GM08714 (cell line): ENCODE data around the gene DLG2.
"Not testable (repeated sequence)": the region's sequence is repeated elsewhere in the genome, so short reads cannot be mapped to it uniquely, and the experiment has no call there.

Experiments used
- H3K4me3 ChIP-seq: fragments of 200-500 bp; sonication (Bioruptor generic); 2 replicates; pipeline ENCODE4 v1.5.1; 2014; ENCODE audit warnings: mild to moderate bottlenecking, low read length, inconsistent platforms
- ZNF274 ChIP-seq: IDR thresholded peaks from 2 replicates; pipeline ENCODE4 v1.6.1; 2012; ENCODE audit warnings: mild to moderate bottlenecking, low read depth, low read length

DLG2 gene

DNA sequence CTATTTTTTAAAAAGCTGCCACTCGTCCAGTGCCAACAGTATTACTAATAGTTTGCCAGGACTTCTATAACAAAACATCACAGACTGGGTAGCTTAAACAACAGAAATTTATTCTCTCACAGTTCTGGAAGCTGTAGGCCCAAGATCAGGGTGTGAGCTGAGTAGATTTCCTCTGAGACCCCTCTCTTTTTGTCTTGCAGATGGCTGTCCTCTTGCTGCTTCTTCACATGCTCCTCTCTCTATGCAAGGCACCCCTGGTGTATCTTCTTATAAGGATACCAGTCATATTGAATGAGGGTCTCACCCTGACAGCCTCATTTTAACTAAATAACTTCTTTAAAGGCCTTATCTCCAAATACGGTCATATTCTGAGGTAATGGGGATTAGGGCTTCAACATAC, 390.9 kb downstream of the DLG2 start:
- no peak for TF ChIP-seq ZNF274
- no peak overlapping the region for H3K4me3 ChIP-seq

DNA sequence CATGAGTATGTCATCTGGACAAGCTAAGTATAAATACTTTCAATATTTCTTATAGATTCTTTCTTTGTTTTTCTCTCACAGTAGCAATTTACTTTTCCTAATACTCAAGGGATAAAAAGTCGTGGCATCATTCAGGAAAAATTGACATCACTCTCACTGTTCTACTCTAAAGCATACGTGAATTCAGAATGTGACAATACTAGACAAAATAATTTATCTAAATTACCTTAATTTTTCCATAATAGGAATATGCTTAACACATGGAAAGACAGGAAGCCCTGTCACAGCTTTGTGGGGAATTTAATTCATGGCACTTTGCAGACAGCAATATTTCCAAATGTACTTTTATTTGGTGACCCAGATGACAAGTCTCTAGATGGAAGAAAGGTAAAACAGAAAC, 394.6 kb downstream of the DLG2 start:
- H3K4me3 ChIP-seq = no peak overlapping the region
- no peak for TF ChIP-seq ZNF274

DNA sequence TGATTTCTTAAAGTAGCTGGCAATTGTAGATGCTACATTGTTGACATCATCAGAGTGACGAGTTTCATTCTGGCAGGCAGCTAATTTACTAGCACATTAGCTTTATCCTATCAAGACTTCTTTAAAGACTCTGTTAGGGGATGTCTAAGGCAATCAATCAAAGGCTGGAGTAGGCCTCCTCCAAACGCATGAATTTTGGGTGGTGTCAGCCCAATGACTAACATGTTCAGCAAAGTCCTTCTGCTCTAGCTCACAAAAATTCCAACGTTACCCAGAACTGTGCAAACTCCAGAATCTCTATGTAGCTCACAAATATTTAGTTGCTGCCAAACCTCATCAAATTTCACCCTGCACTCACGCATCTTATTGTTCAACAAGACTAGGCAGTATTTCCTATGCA, 395.6 kb downstream of the DLG2 start:
- TF ChIP-seq ZNF274 = no peak
- H3K4me3 ChIP-seq = no peak overlapping the region

DNA sequence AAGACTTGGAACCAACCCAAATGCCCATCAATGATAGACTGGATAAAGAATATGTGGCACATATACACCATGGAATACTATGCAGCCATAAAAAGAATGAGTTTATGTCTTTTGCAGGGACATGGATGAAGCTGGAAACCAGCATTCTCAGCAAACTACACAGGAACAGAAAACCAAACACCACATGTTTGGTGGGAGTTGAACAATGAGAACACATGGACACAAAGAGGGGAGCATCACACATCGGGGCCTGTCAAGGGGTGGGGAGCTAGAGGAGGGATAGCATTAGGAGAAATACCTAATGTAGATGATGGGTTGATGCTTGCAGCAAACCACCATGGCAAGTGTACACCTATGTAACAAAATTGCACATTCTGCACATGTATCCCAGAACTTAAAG, 397.4 kb downstream of the DLG2 start:
- not testable (repeated sequence) for H3K4me3 ChIP-seq

DNA sequence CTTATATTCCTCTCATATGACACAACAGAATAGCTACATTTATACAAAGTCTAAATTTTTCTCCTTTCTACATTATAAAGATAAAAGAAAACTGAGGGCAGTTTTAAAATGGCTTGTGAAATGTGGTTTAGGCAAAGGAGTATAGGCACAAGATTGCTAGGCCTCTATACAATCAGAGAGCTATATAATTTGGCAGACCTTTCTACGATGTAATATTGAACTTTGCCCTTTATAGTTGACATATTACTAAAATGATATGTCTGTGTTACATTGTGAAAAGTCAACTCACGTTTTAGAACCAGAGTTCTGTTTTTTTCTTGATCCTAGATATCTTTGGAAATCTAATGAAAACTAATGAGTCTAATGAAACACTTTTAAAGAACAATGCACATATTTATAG, 430.2 kb downstream of the DLG2 start:
- no peak for TF ChIP-seq ZNF274
- H3K4me3 ChIP-seq = no peak overlapping the region

DNA sequence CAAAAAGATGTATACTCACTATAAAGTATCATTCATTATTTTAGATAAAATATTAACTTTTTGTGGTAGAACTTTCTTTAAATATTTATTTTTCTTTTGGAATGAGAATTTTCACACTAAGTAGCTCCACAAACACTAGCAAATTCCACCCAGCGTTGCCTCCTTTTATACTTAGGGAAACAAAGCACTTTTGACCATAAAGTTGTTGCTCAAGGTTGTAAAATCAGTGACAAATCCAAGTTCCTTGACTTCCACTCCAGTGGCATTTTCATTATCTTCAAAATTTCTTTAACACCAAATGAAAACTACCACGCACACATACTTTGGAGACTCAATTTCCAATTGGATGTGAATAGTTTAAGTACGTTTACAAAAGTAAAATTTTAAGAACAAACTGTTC, 431.2 kb downstream of the DLG2 start:
- no peak for TF ChIP-seq ZNF274
- no peak overlapping the region for H3K4me3 ChIP-seq

DNA sequence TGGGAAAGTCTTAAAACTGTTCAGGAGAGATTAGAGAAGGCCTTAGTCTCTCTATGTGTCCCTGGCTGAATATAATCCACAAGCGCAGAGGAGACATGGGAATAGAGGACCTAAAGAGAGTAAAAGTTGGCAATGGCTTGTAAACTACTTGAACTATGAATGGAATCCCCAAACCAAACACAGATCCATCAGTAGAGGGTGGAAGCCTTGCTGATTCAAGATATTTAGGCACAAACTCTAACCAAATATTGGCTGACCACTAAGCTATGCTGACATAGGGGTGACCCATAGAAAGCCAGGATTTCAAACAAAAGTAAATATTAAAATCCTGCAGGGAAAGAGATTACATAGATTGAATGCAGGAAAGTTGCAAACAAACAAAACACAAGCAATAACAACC, 439.2 kb downstream of the DLG2 start:
- no peak overlapping the region for H3K4me3 ChIP-seq
- no peak for TF ChIP-seq ZNF274

DNA sequence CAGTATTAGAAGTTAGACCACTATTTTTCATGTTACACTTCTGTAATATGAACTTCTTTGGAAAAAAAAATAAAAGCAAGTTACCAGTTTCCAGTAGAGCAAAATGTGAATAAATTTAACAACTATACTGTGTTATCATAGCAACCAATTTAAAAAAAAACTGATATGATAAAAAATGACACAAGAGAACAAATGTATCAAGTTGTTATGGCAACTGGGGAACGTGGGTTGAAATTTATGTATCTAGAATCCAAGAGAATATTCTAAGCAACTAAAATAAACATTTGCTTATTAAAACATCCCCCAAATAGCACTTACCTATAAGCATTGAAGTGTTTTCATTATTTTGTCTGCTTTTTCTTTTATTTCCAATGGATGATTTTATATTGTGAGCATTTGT, 442.4 kb downstream of the DLG2 start:
- TF ChIP-seq ZNF274 = no peak
- H3K4me3 ChIP-seq = no peak overlapping the region

DNA sequence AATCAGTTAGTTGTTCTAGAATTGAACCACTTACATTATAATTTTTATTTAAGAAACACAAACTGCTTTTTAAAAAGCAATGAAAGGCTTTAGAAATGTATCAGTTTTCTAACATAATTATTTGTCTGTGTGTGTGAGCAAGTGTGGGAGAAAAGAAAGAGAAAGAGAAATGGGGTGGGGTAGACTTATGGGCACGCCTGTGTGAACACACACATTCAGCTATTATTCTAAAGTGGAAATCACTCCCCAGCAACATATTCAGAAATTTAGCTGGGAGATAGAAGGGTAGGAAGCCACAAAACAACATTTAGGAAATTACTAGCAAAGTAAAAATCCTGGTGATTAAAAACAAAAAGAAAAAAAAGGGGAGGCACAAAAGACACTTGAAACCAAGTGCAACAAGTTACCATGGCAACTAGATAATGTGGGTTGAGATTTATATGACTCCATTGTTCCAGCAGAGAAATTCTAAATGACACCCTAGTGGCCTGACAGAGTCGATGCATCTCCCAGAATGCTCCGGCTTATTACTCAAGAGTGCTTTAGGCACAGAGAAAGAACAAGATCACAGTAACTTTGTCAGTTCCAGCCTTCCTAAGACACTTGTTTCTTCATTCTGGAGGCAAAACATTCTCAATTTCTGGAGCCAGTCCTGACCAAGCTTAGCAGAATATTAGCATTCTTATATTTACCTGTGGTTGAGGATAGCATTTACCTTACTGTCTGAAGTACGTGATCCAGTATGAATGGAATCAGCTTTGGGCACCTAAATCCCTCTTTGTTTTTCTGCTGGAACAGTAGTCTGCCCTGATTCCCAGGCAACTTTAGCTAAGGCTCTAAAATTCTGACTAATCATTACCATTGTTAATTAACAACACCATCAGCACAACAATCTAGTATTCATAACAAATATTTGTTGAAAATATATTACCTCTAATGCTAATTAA, 444.4 kb downstream of the DLG2 start:
- no peak overlapping the region for H3K4me3 ChIP-seq

DNA sequence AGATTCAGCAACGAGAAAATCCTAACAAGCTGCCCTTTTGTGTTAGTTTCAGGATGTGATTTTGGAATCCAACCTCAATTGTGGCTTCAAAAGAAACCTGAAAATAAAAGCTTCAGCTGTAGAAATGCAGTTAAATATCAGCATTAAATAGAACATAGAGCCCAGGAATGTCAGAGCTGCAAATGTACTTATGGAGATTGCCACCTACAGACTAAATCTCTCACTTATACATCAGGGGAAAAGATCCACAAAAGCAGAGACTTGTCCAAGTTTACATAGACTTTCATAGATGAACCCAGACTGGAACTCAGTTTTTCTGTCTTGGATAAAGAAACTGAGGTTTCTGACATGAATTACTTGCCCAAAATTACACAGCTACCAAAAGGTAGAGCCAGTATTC, 446.6 kb downstream of the DLG2 start:
- no peak overlapping the region for H3K4me3 ChIP-seq
- no peak for TF ChIP-seq ZNF274

More for the DNA sequence above, 444.4 kb downstream of the DLG2 start:
- TF ChIP-seq ZNF274 = no peak

DNA sequence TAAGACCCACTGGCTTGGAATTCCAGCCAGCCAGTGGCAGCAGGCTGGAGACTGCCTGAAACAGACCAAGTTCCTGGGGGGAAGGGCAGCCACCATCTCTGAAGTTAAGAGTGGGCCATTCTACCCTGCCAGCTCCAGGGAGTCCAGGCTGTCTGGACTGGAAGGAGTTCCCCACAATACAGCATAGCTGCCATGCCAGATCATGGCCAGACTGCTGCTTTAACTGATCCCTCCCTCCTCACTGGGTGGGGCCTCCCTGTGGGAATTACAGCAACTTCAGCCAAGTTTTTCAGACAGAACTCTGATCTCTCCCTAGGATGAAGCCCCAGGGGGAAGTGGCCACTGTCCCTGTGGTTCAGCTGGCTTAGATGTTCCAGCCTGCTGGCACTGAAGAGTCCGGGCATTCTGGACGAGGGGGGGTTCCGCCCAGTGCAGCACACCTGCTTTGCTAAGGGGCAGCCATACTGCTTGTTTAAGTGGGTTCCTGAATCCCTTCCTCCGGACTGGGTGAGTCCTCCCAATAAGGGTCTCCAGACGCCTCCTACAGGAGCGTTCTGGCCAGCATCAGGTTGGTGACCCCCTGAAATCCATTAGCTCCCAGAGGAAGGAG, 455.4 kb downstream of the DLG2 start:
- no peak overlapping the region for H3K4me3 ChIP-seq
- no peak for TF ChIP-seq ZNF274

DNA sequence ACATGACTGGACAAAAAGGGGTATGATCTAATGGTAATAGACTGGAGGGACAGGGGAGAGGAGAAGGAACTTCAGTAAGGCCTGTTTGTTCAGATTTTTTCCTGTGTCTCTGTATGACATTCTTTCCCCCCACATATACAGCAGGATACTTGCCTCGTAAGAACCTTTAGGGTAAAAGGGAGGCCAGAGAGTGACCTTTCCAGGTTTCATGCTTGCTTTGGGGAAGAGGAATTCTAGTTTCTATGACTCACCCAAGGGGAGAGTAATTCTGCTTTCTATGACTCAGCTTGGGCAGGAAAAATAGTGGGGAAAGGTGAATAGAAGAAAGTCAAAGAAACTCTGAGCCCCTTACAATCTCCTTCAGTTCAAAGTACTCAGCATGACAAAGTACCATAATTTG, 457.0 kb downstream of the DLG2 start:
- TF ChIP-seq ZNF274 = no peak
- no peak overlapping the region for H3K4me3 ChIP-seq

DNA sequence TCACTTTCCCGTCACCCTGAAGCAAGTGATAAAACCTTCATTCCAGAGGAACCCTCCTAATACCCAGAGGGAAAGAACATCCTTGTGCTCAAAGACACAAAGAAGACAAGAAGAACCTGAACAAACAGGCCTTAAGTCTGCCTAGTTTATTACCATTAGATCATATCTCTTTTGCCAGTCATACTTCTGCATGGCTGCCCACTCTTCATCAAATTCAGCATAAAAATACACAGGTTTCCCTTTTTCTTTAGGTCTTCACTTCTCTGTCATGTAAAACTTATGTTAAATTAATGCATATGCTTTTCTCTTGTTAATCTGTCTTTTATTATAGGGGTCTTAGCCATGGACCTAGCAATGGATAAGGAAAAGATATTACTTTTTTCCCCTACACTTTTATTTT, 459.7 kb downstream of the DLG2 start:
- H3K4me3 ChIP-seq = no peak overlapping the region
- TF ChIP-seq ZNF274 = no peak

DNA sequence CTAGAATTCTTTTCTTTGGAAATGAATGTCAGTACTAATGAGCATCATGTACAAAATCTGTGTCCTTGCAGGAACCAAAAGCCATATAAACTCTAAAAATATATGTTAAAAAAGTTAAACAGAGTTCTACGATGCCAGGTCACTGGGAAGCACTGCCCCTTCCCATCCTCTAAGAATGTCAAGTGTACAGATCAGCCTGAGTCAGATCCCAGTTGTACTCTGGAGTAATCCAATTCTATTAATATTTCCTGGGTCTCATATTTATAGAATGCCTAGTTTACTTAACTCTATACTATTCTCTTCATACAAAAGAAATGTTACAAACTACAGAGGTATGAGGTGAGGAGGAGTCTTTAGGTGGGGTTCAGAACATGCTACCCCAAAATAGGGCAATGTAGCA, 460.1 kb downstream of the DLG2 start:
- no peak overlapping the region for H3K4me3 ChIP-seq
- no peak for TF ChIP-seq ZNF274

DNA sequence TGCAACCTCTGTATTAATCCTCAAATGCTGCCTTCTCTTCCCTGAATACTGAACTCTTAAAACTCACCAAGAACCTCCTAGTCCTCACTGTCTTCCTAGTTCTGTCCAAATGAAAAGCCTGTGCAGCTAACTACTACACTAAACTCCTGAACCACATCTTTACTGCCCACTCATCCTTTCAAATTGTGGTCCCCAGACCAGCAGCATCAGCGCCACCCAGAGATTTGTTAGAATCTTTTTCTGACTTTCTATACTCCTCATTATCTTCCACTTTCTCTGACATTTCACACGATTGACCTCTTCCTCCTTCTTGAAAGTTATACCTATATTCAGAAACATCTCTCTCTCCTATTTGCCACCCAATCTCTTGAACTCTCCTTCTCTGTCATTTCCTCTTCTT, 461.3 kb downstream of the DLG2 start:
- no peak for TF ChIP-seq ZNF274
- no peak overlapping the region for H3K4me3 ChIP-seq

DNA sequence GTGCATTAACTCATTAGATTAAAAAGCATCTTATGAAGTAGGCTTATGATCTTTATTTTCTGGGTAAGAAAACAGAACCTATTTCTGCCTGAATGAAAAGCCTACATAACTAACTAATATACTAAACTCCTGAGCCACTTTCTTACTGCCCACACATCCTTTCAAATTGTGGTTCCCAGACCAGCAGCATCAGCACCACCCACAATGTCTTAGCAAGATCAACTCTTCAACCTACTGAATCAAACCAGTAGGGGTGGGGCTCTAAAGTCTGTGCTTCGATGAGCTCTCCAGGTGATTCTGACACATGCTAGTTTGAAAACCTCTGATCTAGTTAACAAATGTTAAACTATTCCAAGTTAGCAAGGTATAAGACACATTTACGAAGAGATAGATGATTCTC, 462.4 kb downstream of the DLG2 start:
- H3K4me3 ChIP-seq = no peak overlapping the region
- TF ChIP-seq ZNF274 = no peak

DNA sequence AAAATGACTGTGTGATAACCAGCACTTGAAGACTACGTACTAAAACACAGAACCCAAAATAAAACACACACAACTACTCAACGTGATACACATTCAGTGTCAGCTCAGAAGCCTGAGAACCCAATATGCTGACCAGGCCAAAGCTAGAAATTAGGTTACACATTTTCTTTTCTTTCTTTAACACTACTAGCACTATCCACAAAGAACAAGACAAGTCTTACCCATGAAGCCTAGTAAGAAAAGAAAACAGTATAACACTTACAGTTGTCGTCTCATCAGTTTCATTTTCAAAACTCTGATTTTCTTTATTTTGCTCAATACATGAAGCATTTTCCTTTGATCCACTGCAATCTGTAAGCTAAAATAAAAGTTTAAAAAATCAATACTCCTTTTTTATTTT, 472.9 kb downstream of the DLG2 start:
- no peak for TF ChIP-seq ZNF274
- no peak overlapping the region for H3K4me3 ChIP-seq
